ENCODE data around the gene DLGAP1.

DNA sequence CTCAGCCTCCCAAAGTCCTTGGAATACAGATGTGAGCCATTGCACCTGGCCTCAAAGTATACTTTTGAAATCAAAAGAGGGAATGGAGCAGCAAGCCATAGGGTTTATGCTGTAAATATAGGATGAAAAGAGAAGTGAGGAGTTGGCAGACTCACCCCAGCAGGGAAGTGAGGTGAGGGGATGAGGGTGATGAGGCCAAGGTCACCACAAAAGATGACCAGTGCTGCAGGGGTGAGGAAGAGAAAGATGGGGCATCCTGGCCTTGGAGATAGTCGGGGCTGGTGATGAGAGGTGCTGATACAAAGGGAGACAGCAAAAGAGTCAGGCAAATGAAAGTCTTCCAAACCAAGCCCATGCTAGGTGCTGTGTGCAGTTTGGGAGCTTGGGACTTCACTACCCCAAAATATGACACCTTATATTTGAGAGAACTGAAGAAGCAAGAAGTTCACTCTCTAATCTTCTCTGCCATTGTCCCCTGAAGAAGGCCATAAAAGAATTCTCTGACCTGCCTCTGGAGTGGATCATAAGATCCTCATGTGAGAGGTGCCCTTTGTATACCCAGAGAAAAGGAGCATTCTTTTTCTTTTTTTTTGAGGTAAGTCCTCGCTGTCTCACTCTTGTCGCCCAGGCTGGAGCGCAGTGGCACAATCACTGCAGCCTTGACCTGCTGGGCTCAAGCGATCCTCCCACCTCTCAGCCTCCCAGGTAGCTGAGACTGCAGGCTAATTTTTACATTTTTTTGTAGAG lies 974.1 kb downstream of the DLGAP1 start:
- TF ChIP-seq, protein P1, sequence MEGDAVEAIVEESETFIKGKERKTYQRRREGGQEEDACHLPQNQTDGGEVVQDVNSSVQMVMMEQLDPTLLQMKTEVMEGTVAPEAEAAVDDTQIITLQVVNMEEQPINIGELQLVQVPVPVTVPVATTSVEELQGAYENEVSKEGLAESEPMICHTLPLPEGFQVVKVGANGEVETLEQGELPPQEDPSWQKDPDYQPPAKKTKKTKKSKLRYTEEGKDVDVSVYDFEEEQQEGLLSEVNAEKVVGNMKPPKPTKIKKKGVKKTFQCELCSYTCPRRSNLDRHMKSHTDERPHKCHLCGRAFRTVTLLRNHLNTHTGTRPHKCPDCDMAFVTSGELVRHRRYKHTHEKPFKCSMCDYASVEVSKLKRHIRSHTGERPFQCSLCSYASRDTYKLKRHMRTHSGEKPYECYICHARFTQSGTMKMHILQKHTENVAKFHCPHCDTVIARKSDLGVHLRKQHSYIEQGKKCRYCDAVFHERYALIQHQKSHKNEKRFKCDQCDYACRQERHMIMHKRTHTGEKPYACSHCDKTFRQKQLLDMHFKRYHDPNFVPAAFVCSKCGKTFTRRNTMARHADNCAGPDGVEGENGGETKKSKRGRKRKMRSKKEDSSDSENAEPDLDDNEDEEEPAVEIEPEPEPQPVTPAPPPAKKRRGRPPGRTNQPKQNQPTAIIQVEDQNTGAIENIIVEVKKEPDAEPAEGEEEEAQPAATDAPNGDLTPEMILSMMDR (IDR thresholded peaks at IDR 0.05; ENCODE audit: poor library complexity), result no peak
- TF ChIP-seq EZH2phosphoT487 (IDR thresholded peaks at IDR 0.05; ENCODE audit: low read depth, severe bottlenecking, unreplicated experiment), result no peak
